Kidney glomerular epithelial cell (primary cell): Measurements from ENCODE around the gene MMGT1.
"Not testable (repeated sequence)": the region's sequence is repeated elsewhere in the genome, so short reads cannot be mapped to it uniquely, and the experiment has no call there.

Source experiments
- DNase-seq: peaks from one replicate; lab custom pipeline; 2025; lab: John Stamatoyannopoulos, UW

The MMGT1 gene

GRCh38 chrX:135923353-135923752 lies 50.4 kb downstream of the MMGT1 start:
- DNase-seq = no peak

- not testable (repeated sequence) for DNase-seq
Observed at GRCh38 chrX:135920516-135920915, 53.3 kb downstream of the MMGT1 start.

GRCh38 chrX:135914404-135914803 lies 59.4 kb downstream of the MMGT1 start:
- DNase-seq = no peak
